Caco-2 (cell line): Measurements from ENCODE around the gene TRPM8. TPM values are rescaled to one million over a fixed set of nuclear protein-coding genes. Genes with fewer than 3 reads are reported as not detected.

Experiments
- BruUV-seq: library from RNA; stranded (reverse); fragments of 400-500 nt; replicated peaks from 2 replicates; lab custom pipeline; 2021; lab: Mats Ljungman, UMichigan
- CTCF ChIA-PET: fragments of 300-600 bp; sonication (Branson Sonifier 250); formaldehyde crosslinking; loops from one replicate; lab custom pipeline; 2022; ENCODE audit warnings: antibody characterized with exemption; lab: Charles Lee
- POLR2A ChIA-PET: fragments of 300-600 bp; sonication (Branson Sonifier 250); formaldehyde crosslinking; loops from one replicate; lab custom pipeline; 2022; ENCODE audit warnings: antibody characterized with exemption; lab: Charles Lee
- DNase-seq, 2 experiments: peaks; one replicate each; pipeline versions ENCODE4 v3.0.0 to v3.0.0-alpha.2; 2020 to 2022
- H3K27me3 ChIP-seq: replicated peaks from 2 replicates; pipeline ENCODE4 v1.6.0; 2011; ENCODE audit warnings: low read length; ENCODE audit not compliant: control insufficient read depth, insufficient read depth
- H3K36me3 ChIP-seq: 2 replicates; pipeline ENCODE4 v1.5.1; 2011; ENCODE audit warnings: low read length; ENCODE audit not compliant: control insufficient read depth, insufficient read depth
- H3K4me1 ChIP-seq: fragments of 250-450 bp; sonication (Bioruptor Pico); 2 replicates; pipeline ENCODE4 v1.5.1; 2020; ENCODE audit warnings: mild to moderate bottlenecking
- H3K4me3 ChIP-seq: 2 replicates; pipeline ENCODE4 v1.5.1; 2011; ENCODE audit warnings: low read depth, mild to moderate bottlenecking, control low read depth, low read length
- H3K9me3 ChIP-seq: fragments of 250-450 bp; sonication (Bioruptor Pico); 2 replicates; pipeline ENCODE4 v1.5.1; 2020; ENCODE audit warnings: mild to moderate bottlenecking, moderate library complexity
- H3K27ac Mint-ChIP-seq: one replicate; pipeline ENCODE4 v1.8.0; 2022; ENCODE audit warnings: mixed read lengths; ENCODE audit not compliant: unreplicated experiment
- H3K27me3 Mint-ChIP-seq: one replicate; pipeline ENCODE4 v1.8.0; 2022; ENCODE audit warnings: mixed read lengths; ENCODE audit not compliant: insufficient read depth, unreplicated experiment
- H3K36me3 Mint-ChIP-seq: one replicate; pipeline ENCODE4 v1.8.0; 2022; ENCODE audit warnings: mild to moderate bottlenecking, mixed read lengths; ENCODE audit not compliant: insufficient read depth, unreplicated experiment
- H3K4me1 Mint-ChIP-seq: one replicate; pipeline ENCODE4 v1.8.0; 2022; ENCODE audit warnings: low read depth, mixed read lengths; ENCODE audit not compliant: unreplicated experiment
- H3K4me3 Mint-ChIP-seq: one replicate; pipeline ENCODE4 v1.8.0; 2022; ENCODE audit warnings: mild to moderate bottlenecking, moderate library complexity, mixed read lengths; ENCODE audit not compliant: unreplicated experiment
- H3K9me3 Mint-ChIP-seq: one replicate; pipeline ENCODE4 v1.8.0; 2022; ENCODE audit warnings: mixed read lengths; ENCODE audit not compliant: unreplicated experiment
- intact Hi-C: fragments of 100-400 bp; cut with micrococcal nuclease; formaldehyde crosslinking; loops from one replicate; pipeline ENCODE4 v1.10.0; 2022; ENCODE audit not compliant: unreplicated experiment
- total RNA-seq: library from RNA; stranded (reverse); gene quantifications from 2 replicates; pipeline ENCODE4 v1.2.3, GENCODE V29; 2022
- TF ChIP-seq, protein P1 (sequence below), 2 experiments: fragments of 200-600 bp in 1 of 2; IDR thresholded peaks; 1 replicate in 1 of 2; 2 replicates in 1 of 2; pipeline versions ENCODE4 v1.5.1 to v1.8.0; 2011 to 2022; ENCODE audit warnings: antibody characterized with exemption in 1 of 2, control low read depth in 1 of 2, inconsistent platforms in 1 of 2, low read depth in 1 of 2, low read length in 1 of 2, mild to moderate bottlenecking in 1 of 2, moderate library complexity in 1 of 2; ENCODE audit not compliant: insufficient read depth in 1 of 2, severe bottlenecking in 1 of 2, unreplicated experiment in 1 of 2

TRPM8 gene
- total RNA-seq, 1 experiment from 2014 or later: not detected

DNA sequence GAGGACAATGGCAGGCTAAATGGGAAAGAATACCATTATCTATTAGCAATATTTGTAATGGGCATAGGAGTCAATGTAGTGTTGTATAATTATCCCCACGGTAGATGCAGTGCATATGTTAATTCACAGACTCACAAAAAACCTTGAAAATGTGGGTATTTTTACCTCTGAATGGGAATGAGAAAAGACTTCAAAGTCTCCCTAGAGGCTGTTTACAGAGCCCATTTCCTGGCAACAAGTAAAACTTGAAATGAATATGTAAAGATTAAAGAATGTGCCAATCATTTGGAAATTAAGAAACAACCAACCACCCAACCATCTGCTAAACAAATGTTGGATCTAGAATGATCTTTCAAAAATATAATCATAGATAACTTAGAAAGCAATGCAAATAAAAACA is 27.1 kb downstream of the TRPM8 start:
- TF ChIP-seq, protein P1, sequence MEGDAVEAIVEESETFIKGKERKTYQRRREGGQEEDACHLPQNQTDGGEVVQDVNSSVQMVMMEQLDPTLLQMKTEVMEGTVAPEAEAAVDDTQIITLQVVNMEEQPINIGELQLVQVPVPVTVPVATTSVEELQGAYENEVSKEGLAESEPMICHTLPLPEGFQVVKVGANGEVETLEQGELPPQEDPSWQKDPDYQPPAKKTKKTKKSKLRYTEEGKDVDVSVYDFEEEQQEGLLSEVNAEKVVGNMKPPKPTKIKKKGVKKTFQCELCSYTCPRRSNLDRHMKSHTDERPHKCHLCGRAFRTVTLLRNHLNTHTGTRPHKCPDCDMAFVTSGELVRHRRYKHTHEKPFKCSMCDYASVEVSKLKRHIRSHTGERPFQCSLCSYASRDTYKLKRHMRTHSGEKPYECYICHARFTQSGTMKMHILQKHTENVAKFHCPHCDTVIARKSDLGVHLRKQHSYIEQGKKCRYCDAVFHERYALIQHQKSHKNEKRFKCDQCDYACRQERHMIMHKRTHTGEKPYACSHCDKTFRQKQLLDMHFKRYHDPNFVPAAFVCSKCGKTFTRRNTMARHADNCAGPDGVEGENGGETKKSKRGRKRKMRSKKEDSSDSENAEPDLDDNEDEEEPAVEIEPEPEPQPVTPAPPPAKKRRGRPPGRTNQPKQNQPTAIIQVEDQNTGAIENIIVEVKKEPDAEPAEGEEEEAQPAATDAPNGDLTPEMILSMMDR (IDR thresholded peaks at IDR 0.05; ENCODE audit: insufficient read depth in 1 of 2, low read depth in 1 of 2, low read length in 1 of 2, severe bottlenecking in 1 of 2, unreplicated experiment in 1 of 2): no peak
- CTCF ChIA-PET: no interaction called here
- no peaks in the 10 kb centered on the region for H3K27me3 ChIP-seq
- no peaks in the 10 kb centered on the region for H3K4me1 Mint-ChIP-seq
- H3K27ac Mint-ChIP-seq: no peak overlapping the region
- H3K4me1 ChIP-seq: no peaks in the 10 kb centered on the region
- H3K27me3 Mint-ChIP-seq: no peaks in the 10 kb centered on the region
- no peak overlapping the region for H3K4me3 Mint-ChIP-seq
- no peaks in the 10 kb centered on the region for H3K36me3 Mint-ChIP-seq
- BruUV-seq: no TSS peak
- H3K4me3 ChIP-seq: no peak overlapping the region
- no peak for DNase-seq
- no peaks in the 10 kb centered on the region for H3K36me3 ChIP-seq
- H3K9me3 Mint-ChIP-seq: no peaks in the 10 kb centered on the region
- intact Hi-C loops: no loop called here
- no peaks in the 10 kb centered on the region for H3K9me3 ChIP-seq
- POLR2A ChIA-PET: no interaction called here

DNA sequence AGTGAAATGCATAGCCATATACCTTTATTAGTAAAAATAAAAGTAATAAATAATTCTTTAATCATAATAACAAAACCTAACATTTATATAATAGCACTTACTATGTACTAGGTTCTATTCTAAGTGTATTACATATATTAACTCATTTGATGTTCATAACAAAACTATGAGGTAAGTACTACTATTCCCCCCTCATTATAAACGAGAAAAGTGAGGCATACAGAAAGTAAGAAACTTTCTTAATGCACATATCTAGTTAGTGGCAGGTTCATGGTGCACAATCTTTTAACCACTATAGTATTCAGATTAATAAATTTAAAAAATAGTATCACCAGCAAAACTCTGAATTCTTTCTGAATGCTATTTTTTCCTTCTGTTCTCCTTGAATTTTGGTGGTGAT is 27.5 kb downstream of the TRPM8 start:
- DNase-seq: no peak
- Mint-ChIP-seq H3K4me3 (no peak overlapping the region), H3K27me3 (no peaks in the 10 kb centered on the region), H3K36me3 (no peaks in the 10 kb centered on the region), H3K27ac (no peak overlapping the region), H3K4me1 (no peaks in the 10 kb centered on the region), H3K9me3 (no peaks in the 10 kb centered on the region)
- Histone ChIP-seq H3K4me1 (no peaks in the 10 kb centered on the region), H3K27me3 (no peaks in the 10 kb centered on the region), H3K9me3 (no peaks in the 10 kb centered on the region), H3K36me3 (no peaks in the 10 kb centered on the region), H3K4me3 (no peak overlapping the region)
- TF ChIP-seq, protein P1 (IDR thresholded peaks at IDR 0.05; ENCODE audit: insufficient read depth in 1 of 2, low read depth in 1 of 2, low read length in 1 of 2, severe bottlenecking in 1 of 2, unreplicated experiment in 1 of 2): no peak
- ChIA-PET CTCF (no interaction called here), POLR2A (no interaction called here)
- intact Hi-C loops: no loop called here
- BruUV-seq: no TSS peak

- H3K9me3 ChIP-seq: no peaks in the 10 kb centered on the region
- Mint-ChIP-seq H3K27me3 (no peaks in the 10 kb centered on the region), H3K4me3 (no peak overlapping the region), H3K4me1 (no peaks in the 10 kb centered on the region), H3K9me3 (no peaks in the 10 kb centered on the region), H3K27ac (no peak overlapping the region), H3K36me3 (no peaks in the 10 kb centered on the region)
- BruUV-seq: no TSS peak
- no peaks in the 10 kb centered on the region for H3K4me1 ChIP-seq
- no peaks in the 10 kb centered on the region for H3K36me3 ChIP-seq
- ChIA-PET POLR2A (no interaction called here), CTCF (no interaction called here)
- TF ChIP-seq, protein P1 (IDR thresholded peaks at IDR 0.05; ENCODE audit: insufficient read depth in 1 of 2, low read depth in 1 of 2, low read length in 1 of 2, severe bottlenecking in 1 of 2, unreplicated experiment in 1 of 2): no peak
- DNase-seq: no peak
- H3K4me3 ChIP-seq: no peak overlapping the region
- H3K27me3 ChIP-seq: no peaks in the 10 kb centered on the region
- intact Hi-C loops: no loop called here
These were observed 28.0 kb downstream of the TRPM8 start for GRCh38 chr2:233945146-233945545.
